ENCODE measurements around the gene FBXO21. TPM values are rescaled to one million over a fixed set of nuclear protein-coding genes. Genes with fewer than 3 reads are reported as not detected.
A peak's percentile ranks its signal among the peaks of the same experiment; 100 is the strongest.

The FBXO21 gene
- total RNA-seq, 4 donors from 2014 or later, result 42.7 to 141 (median 80.4) TPM

DNA sequence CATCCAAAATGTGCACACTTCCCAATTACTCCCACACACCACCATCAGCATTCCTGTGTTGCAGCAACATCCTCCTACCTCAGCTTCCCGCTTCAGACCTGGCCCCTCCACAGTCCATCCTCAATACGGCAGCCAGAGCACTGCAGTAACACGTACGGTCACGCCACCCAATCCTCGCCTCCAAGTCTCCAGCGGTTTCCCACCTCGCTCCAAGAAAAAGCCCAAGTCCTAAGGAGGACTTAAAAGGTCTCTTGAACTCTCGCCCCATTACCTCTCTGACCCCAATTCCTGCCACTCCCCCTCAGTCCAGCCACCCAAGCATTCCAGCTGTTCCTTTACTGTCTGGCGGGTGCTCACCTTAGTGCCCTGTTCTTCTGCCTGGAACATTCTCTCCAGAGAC is 12.0 kb downstream of the FBXO21 start:
- in situ Hi-C loops (cut with MboI; ENCODE audit: low sequenced_read_pairs in 4 of 4) (no loop called here), intact Hi-C loops (cut with DNase I; ENCODE audit: low total_unique reads) (no loop called here)
- Histone ChIP-seq H3K27me3 (no peaks in the 10 kb centered on the region), H3K36me3 (peaks cover 0 to 48% of the 10 kb centered on the region in 2 donors), H3K9me3 (no peaks in the 10 kb centered on the region), H3K27ac (no peak overlapping the region), H3K4me3 (no peak overlapping the region), H3K4me1 (peaks cover 7 to 9% of the 10 kb centered on the region in 2 donors)
- TF ChIP-seq, protein P1, sequence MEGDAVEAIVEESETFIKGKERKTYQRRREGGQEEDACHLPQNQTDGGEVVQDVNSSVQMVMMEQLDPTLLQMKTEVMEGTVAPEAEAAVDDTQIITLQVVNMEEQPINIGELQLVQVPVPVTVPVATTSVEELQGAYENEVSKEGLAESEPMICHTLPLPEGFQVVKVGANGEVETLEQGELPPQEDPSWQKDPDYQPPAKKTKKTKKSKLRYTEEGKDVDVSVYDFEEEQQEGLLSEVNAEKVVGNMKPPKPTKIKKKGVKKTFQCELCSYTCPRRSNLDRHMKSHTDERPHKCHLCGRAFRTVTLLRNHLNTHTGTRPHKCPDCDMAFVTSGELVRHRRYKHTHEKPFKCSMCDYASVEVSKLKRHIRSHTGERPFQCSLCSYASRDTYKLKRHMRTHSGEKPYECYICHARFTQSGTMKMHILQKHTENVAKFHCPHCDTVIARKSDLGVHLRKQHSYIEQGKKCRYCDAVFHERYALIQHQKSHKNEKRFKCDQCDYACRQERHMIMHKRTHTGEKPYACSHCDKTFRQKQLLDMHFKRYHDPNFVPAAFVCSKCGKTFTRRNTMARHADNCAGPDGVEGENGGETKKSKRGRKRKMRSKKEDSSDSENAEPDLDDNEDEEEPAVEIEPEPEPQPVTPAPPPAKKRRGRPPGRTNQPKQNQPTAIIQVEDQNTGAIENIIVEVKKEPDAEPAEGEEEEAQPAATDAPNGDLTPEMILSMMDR (IDR thresholded peaks at IDR 0.05 in 4 of 5, conservative IDR thresholded peaks at IDR 0.05 in 1 of 5), result no peak
- no peak for TF ChIP-seq POLR2A (IDR thresholded peaks at IDR 0.05)
- no peak for DNase-seq
- ATAC-seq, result no peak

DNA sequence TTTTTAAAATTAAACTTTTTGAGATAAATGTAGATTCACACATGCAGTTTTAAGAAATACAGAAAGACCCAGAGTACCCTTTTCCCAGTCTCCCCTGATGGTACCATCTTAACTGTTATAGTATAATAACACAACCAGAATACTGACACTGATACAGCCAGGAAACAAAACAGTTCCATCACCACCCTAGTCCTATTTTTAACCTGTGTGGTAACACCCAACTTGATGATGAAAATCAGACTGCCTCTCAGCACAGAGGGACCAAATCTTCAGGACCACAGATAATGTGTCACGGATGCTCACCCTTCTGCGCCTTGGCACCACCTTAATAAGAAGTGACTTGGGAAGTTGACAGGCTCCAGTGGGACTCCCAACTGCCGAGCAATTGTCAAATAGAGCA is 18.1 kb downstream of the FBXO21 start:
- in situ Hi-C loops (cut with MboI; ENCODE audit: low sequenced_read_pairs in 4 of 4), result loop anchor here in 1 of 4 donors (25.0 kb wide), 1 partner anchor 460 kb away; no protein-coding TSS in a partner anchor
- Histone ChIP-seq H3K27me3 (no peaks in the 10 kb centered on the region), H3K36me3 (peaks cover 0 to 90% of the 10 kb centered on the region in 2 donors), H3K4me1 (no peaks in the 10 kb centered on the region), H3K9me3 (no peaks in the 10 kb centered on the region), H3K4me3 (no peak overlapping the region), H3K27ac (peak overlapping the region in 1 of 4 donors; percentile 43)
- DNase-seq, result no peak
- TF ChIP-seq, protein P1 (IDR thresholded peaks at IDR 0.05 in 4 of 5, conservative IDR thresholded peaks at IDR 0.05 in 1 of 5), result no peak
- TF ChIP-seq POLR2A (IDR thresholded peaks at IDR 0.05), result no peak
- peak in 1 of 2 donors; percentile 62 for ATAC-seq
- intact Hi-C loops (cut with DNase I; ENCODE audit: low total_unique reads), result no loop called here

DNA sequence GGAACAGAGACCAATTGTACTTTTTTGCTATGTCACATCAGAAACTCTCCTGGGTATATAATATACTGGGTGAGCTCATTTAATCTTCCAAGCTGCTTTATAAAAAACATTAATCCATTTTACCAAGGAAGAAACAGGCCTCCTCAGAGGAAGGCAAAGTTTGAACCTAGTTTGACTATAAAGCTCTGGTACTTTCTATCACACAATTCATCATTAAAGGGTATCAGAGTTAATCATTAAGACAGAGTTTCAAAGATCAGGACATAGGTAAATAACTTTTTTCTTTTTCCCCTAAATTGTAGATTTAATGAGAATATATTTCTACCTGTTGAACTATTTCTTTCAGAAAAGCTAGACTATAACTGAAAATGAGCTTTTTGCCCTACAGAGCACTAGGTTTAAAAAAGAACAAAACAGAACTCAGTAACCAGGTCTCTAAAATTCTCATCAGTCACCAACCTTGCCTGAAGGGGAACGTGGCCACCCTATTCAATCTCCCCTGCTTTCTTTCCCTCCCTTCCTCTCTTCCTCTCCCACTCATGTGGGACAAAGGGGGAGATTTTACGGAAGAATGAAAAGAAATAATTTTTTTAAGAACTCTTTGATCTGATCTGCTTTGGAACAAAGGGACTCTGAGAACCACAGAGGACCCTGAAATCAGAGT is 18.6 kb downstream of the FBXO21 start:
- intact Hi-C loops (cut with DNase I; ENCODE audit: low total_unique reads), result no loop called here

DNA sequence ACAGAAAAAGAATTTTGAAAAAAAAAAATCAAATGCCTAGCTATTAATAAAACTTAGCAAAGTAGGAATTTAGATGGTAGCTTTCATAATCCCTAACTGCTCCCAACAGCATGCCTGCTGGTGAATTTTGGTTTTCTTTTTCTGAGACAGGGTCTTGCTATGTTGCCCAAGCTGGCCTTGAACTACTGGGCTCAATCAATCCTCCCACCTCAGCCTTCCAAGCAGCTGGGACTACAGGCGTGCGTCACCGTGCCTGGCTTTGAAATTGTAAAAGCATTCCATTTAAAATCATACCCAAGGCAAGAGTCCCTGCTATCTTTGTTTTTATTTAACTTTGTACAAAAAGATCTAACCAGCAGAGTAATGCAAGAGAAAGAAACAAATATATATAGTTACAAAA is 20.7 kb downstream of the FBXO21 start:
- Histone ChIP-seq H3K4me1 (no peaks in the 10 kb centered on the region), H3K36me3 (peaks cover 3 to 92% of the 10 kb centered on the region in 2 donors), H3K9me3 (no peaks in the 10 kb centered on the region), H3K27me3 (no peaks in the 10 kb centered on the region), H3K4me3 (no peak overlapping the region), H3K27ac (no peak overlapping the region)
- in situ Hi-C loops (cut with MboI; ENCODE audit: low sequenced_read_pairs in 4 of 4), result loop anchor here in 1 of 4 donors (25.0 kb wide), 1 partner anchor 457 kb away; no protein-coding TSS in a partner anchor
- intact Hi-C loops (cut with DNase I; ENCODE audit: low total_unique reads), result no loop called here
- TF ChIP-seq POLR2A (IDR thresholded peaks at IDR 0.05), result no peak
- TF ChIP-seq, protein P1 (IDR thresholded peaks at IDR 0.05 in 4 of 5, conservative IDR thresholded peaks at IDR 0.05 in 1 of 5), result no peak
- no peak for ATAC-seq
- DNase-seq, result no peak

More for the DNA sequence above, 18.6 kb downstream of the FBXO21 start:
- Histone ChIP-seq H3K27ac (peak overlapping the region in 1 of 4 donors; percentile 43), H3K4me3 (no peak overlapping the region), H3K27me3 (no peaks in the 10 kb centered on the region), H3K9me3 (no peaks in the 10 kb centered on the region), H3K4me1 (no peaks in the 10 kb centered on the region), H3K36me3 (peaks cover 0 to 91% of the 10 kb centered on the region in 2 donors)
- no peak for DNase-seq
- no peak for ATAC-seq
- in situ Hi-C loops (cut with MboI; ENCODE audit: low sequenced_read_pairs in 4 of 4), result loop anchor here in 1 of 4 donors (25.0 kb wide), 1 partner anchor 459 kb away; no protein-coding TSS in a partner anchor
- TF ChIP-seq, protein P1 (IDR thresholded peaks at IDR 0.05 in 4 of 5, conservative IDR thresholded peaks at IDR 0.05 in 1 of 5), result no peak
- no peak for TF ChIP-seq POLR2A (IDR thresholded peaks at IDR 0.05)

Data from gastrocnemius medialis (tissue), 4 donors.